IMR-90 (cell line): ENCODE results near the gene ZNF592. TPM values are rescaled to one million over a fixed set of nuclear protein-coding genes. Genes with fewer than 3 reads are reported as not detected.

Experiments used
- ATAC-seq: fragments of 200-7000 bp; cut with Tn5 transposase; 2 replicates; pipeline ENCODE4 v1.9.1; 2020; ENCODE audit warnings: low read depth, mild to moderate bottlenecking, moderate library complexity
- BruUV-seq: library from RNA; stranded (reverse); fragments of 400-500 nt; replicated peaks from 2 replicates; lab custom pipeline; 2021; lab: Mats Ljungman, UMichigan
- CTCF ChIA-PET: fragments of 300-600 bp; formaldehyde crosslinking; extraction: SDS; loops from one replicate; lab custom pipeline; 2021; ENCODE audit warnings: antibody characterized with exemption; lab: Yijun Ruan, JAX
- POLR2A ChIA-PET: fragments of 300-600 bp; sonication (Branson Sonifier 250); formaldehyde crosslinking; loops from one replicate; lab custom pipeline; 2022; ENCODE audit warnings: antibody characterized with exemption; ENCODE audit not compliant: unreplicated experiment; lab: Charles Lee
- DNase-seq: peaks from one replicate; pipeline ENCODE4 v3.0.0; 2013
- H2AFZ ChIP-seq: replicated peaks from 2 replicates; pipeline ENCODE3; 2013; ENCODE audit warnings: low read length, mild to moderate bottlenecking; ENCODE audit not compliant: poor library complexity
- H2AK5ac ChIP-seq: 2 replicates; pipeline ENCODE4 v1.6.1; 2013; ENCODE audit warnings: low read depth, low read length, inconsistent platforms
- H2AK9ac ChIP-seq: replicated peaks from 2 replicates; pipeline ENCODE3; 2013; ENCODE audit warnings: mild to moderate bottlenecking, low read depth, low read length, moderate library complexity; ENCODE audit not compliant: poor library complexity
- H2BK120ac ChIP-seq: 2 replicates; pipeline ENCODE4 v1.6.1; 2013; ENCODE audit warnings: low read depth, low read length, inconsistent platforms
- H2BK15ac ChIP-seq: 3 replicates; pipeline ENCODE4 v1.6.1; 2013; ENCODE audit warnings: low read depth, low read length, inconsistent platforms
- H2BK20ac ChIP-seq: 2 replicates; pipeline ENCODE4 v1.6.1; 2013; ENCODE audit warnings: low read depth, mild to moderate bottlenecking, inconsistent platforms, low read length, moderate library complexity
- H2BK5ac ChIP-seq: 2 replicates; pipeline ENCODE4 v1.6.1; 2013; ENCODE audit warnings: mild to moderate bottlenecking, low read depth, low read length, inconsistent platforms; ENCODE audit not compliant: poor library complexity, severe bottlenecking
- H3K14ac ChIP-seq: replicated peaks from 2 replicates; pipeline ENCODE4 v1.6.1; 2013; ENCODE audit warnings: low read depth, low read length, inconsistent platforms
- H3K18ac ChIP-seq: 2 replicates; pipeline ENCODE4 v1.6.1; 2013; ENCODE audit warnings: low read depth, low read length, control low read depth
- H3K23ac ChIP-seq: 2 replicates; pipeline ENCODE4 v1.6.1; 2013; ENCODE audit warnings: low read depth, low read length, inconsistent platforms
- H3K27ac ChIP-seq: 2 replicates; pipeline ENCODE4 v1.5.1; 2013; ENCODE audit warnings: mild to moderate bottlenecking, control low read depth, low read length; ENCODE audit not compliant: insufficient read depth
- H3K27me3 ChIP-seq: 2 replicates; pipeline ENCODE4 v1.6.1; 2013; ENCODE audit warnings: low read length; ENCODE audit not compliant: control insufficient read depth, insufficient read depth
- H3K36me3 ChIP-seq: 2 replicates; pipeline ENCODE4 v1.6.1; 2013; ENCODE audit warnings: low read length, mixed read lengths; ENCODE audit not compliant: control insufficient read depth, insufficient read depth
- H3K4ac ChIP-seq: 2 replicates; pipeline ENCODE4 v1.6.1; 2013; ENCODE audit warnings: low read depth, low read length, inconsistent platforms
- H3K4me1 ChIP-seq: 2 replicates; pipeline ENCODE4 v1.6.1; 2013; ENCODE audit warnings: low read length, mixed read lengths; ENCODE audit not compliant: control insufficient read depth, insufficient read depth
- H3K4me2 ChIP-seq: 2 replicates; pipeline ENCODE4 v1.6.1; 2013; ENCODE audit warnings: low read depth, mild to moderate bottlenecking, control low read depth, low read length, moderate library complexity
- H3K4me3 ChIP-seq: 2 replicates; pipeline ENCODE4 v1.5.1; 2013; ENCODE audit warnings: low read depth, mild to moderate bottlenecking, control low read depth, low read length, moderate library complexity; ENCODE audit not compliant: insufficient read depth
- H3K56ac ChIP-seq: 2 replicates; pipeline ENCODE4 v1.6.1; 2013; ENCODE audit warnings: low read length, inconsistent platforms; ENCODE audit not compliant: insufficient read depth; ENCODE audit errors: extremely low read depth
- H3K79me1 ChIP-seq, 2 experiments: 2 replicates each; pipeline ENCODE4 v1.6.1; 2013; ENCODE audit warnings: low read length in 2 of 2, inconsistent platforms in 1 of 2, low read depth in 1 of 2
- H3K9ac ChIP-seq: 2 replicates; pipeline ENCODE4 v1.6.1; 2013; ENCODE audit warnings: low read depth, low read length, control low read depth
- H3K9me1 ChIP-seq: 2 replicates; pipeline ENCODE4 v1.6.1; 2013; ENCODE audit warnings: low read length, inconsistent platforms; ENCODE audit not compliant: insufficient read depth
- H3K9me3 ChIP-seq: 2 replicates; pipeline ENCODE4 v1.6.1; 2013; ENCODE audit warnings: low read length; ENCODE audit not compliant: control insufficient read depth, insufficient read depth
- H4K20me1 ChIP-seq: 2 replicates; pipeline ENCODE4 v1.6.1; 2013; ENCODE audit warnings: low read length, inconsistent platforms; ENCODE audit not compliant: insufficient read depth
- H4K5ac ChIP-seq: 2 replicates; pipeline ENCODE4 v1.6.1; 2013; ENCODE audit warnings: mild to moderate bottlenecking, low read depth, low read length, control low read depth
- H4K8ac ChIP-seq, 2 experiments: 2 replicates each; pipeline ENCODE4 v1.6.1; 2013; ENCODE audit warnings: low read depth in 2 of 2, low read length in 2 of 2, control low read depth in 1 of 2, inconsistent platforms in 1 of 2
- H4K91ac ChIP-seq: 2 replicates; pipeline ENCODE4 v1.6.1; 2013; ENCODE audit warnings: low read depth, low read length, inconsistent platforms; ENCODE audit not compliant: insufficient read depth
- CEBPB ChIP-seq: IDR thresholded peaks from 2 replicates; pipeline ENCODE4 v1.6.1; 2012; ENCODE audit warnings: low read depth, low read length, improper control_type of control experiment
- WGBS, 2 experiments: methylation state at CpG; one replicate each; pipeline versions ENCODE4 v1.1.5 to v1.1.7; 2013; ENCODE audit warnings: missing lambda C conversion rate in 2 of 2; ENCODE audit not compliant: insufficient read length in 1 of 2; ENCODE audit errors: extremely low coverage in 2 of 2; 5-methylcytosine and 5-hydroxymethylcytosine counted together
- dilution Hi-C: fragments of 300-500 bp; cut with HindIII; formaldehyde crosslinking; loops from one replicate; pipeline ENCODE4 v1.14.3; 2018; ENCODE audit warnings: low sequenced_read_pairs; ENCODE audit not compliant: unreplicated experiment
- in situ Hi-C: fragments of 300-500 bp; cut with MboI; formaldehyde crosslinking; loops from 3 replicates; pipeline ENCODE4 v1.14.3; 2019; ENCODE audit warnings: low sequenced_read_pairs, inconsistent platforms, mixed read lengths
- intact Hi-C: fragments of 100-400 bp; cut with micrococcal nuclease; formaldehyde crosslinking; loops from 2 replicates; pipeline ENCODE4 v1.10.0; 2022
- polyA plus RNA-seq, 3 experiments: library from polyadenylated mRNA; depleted of rRNA; stranded (reverse); fragments of >200 nt; gene quantifications; 2 replicates each; pipeline ENCODE4 v1.2.3, GENCODE V29; 2012; ENCODE audit warnings: low replicate concordance in 1 of 3
- total RNA-seq: library from RNA; depleted of rRNA; stranded (reverse); fragments of >200 nt; gene quantifications from 2 replicates; pipeline ENCODE4 v1.2.3, GENCODE V29; 2012

ZNF592 gene
- total and polyA plus RNA-seq, 2 of the 4 experiments (the other 2 are of a cell fraction), result 4.3 to 10.2 TPM

DNA sequence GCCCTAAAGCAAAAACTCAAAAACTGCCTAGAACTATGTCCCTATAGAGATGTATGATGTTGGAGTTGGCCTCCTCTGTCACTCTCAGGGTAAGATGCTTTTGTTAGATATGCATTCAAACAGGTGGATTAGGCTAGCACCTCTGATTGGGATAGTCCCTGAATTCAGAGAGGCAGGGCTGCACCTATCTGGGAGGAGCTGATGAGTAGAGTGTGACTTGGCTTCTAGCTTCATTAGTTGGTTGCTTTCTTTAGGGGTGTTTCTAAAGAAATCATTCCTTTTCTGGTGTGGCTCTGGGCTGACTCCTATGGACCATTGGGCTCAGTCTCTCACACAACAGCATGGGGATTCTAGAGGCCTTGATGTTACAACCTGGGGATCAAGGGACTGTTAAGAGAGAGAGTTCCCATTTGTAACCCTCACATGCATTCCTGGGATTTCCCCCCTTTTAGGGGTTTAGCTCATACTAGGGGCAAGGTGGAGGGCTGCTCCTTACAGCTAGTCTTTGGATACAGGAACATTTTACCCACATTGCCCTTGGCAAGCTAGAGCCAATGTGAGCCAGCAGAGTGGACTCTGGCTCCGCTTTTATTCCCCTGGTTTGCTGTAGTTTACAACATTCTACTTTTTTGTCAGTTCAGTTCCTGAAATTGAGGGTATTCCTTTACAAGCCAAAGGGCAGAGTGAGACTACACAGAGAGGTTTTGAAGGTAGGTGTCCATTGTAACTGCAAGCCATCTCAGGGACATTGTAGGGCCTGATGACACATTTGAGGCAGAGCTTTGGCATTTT is 7.5 kb downstream of the ZNF592 start:
- no TSS peak for BruUV-seq
- H4K20me1 ChIP-seq, result peaks cover 98% of the 10 kb centered on the region
- ATAC-seq (no peak), DNase-seq (no peak)
- no peak overlapping the region for H2AFZ ChIP-seq
- ChIA-PET POLR2A (no interaction called here), CTCF (no interaction called here)
- no peak overlapping the region for H2AK9ac ChIP-seq
- H3K14ac ChIP-seq, result no peak overlapping the region
- no peaks in the 10 kb centered on the region for H3K9me3 ChIP-seq
- no peak overlapping the region for H2BK5ac ChIP-seq
- H3K4me1 ChIP-seq, result peaks cover 10% of the 10 kb centered on the region
- H3K36me3 ChIP-seq, result peaks cover 2% of the 10 kb centered on the region
- WGBS, 2 experiments, result no CpG with 5 or more reads among the region's 1 CpG
- dilution Hi-C loops, result no loop called here
- TF ChIP-seq CEBPB, result no peak
- H4K8ac ChIP-seq, result no peak overlapping the region
- no peak overlapping the region for H4K5ac ChIP-seq
- peaks cover 29% of the 10 kb centered on the region for H3K9me1 ChIP-seq
- no peak overlapping the region for H3K56ac ChIP-seq
- H3K18ac ChIP-seq, result no peak overlapping the region
- H3K23ac ChIP-seq, result no peak overlapping the region; the same call in 1 of the 2 replicates
- intact Hi-C loops, result no loop called here
- no peak overlapping the region for H2BK15ac ChIP-seq
- H3K4me2 ChIP-seq, result no peak overlapping the region
- H3K27me3 ChIP-seq, result no peaks in the 10 kb centered on the region
- no peak overlapping the region for H3K27ac ChIP-seq
- no peak overlapping the region for H2BK20ac ChIP-seq
- H3K9ac ChIP-seq, result no peak overlapping the region
- H3K4me3 ChIP-seq, result no peak overlapping the region
- in situ Hi-C loops, result no loop called here
- H2AK5ac ChIP-seq, result no peak overlapping the region
- no peak overlapping the region for H3K4ac ChIP-seq
- H2BK120ac ChIP-seq, result no peak overlapping the region
- no peak overlapping the region for H4K91ac ChIP-seq
- peaks cover 24 to 84% of the 10 kb centered on the region in 2 experiments for H3K79me1 ChIP-seq
